PC-9 (cell line): ENCODE measurements around the gene ATF2. TPM values are rescaled to one million over a fixed set of nuclear protein-coding genes. Genes with fewer than 3 reads are reported as not detected.

ENCODE experiments used
- BruUV-seq: library from RNA; stranded (reverse); fragments of 400-500 nt; replicated peaks from 2 replicates; lab custom pipeline; 2021; lab: Mats Ljungman, UMichigan
- CTCF ChIA-PET: fragments of 300-600 bp; sonication (Branson Sonifier 250); formaldehyde crosslinking; loops from one replicate; lab custom pipeline; 2022; ENCODE audit warnings: antibody characterized with exemption; lab: Charles Lee
- POLR2A ChIA-PET: fragments of 300-600 bp; sonication (Branson Sonifier 250); formaldehyde crosslinking; loops from one replicate; lab custom pipeline; 2022; ENCODE audit warnings: antibody characterized with exemption; ENCODE audit not compliant: unreplicated experiment; lab: Charles Lee
- DNase-seq, 2 experiments: peaks; one replicate each; pipeline versions ENCODE4 v3.0.0 to v3.0.0-alpha.2; 2015 to 2022; ENCODE audit warnings: mixed read lengths in 1 of 2
- H2AFZ ChIP-seq: fragments of 200-600 bp; sonication (generic); 2 replicates; pipeline ENCODE4 v1.8.1; 2017; ENCODE audit warnings: antibody characterized with exemption
- H3F3A ChIP-seq: fragments of 200-600 bp; sonication (generic); 2 replicates; pipeline ENCODE4 v1.8.1; 2017; ENCODE audit warnings: antibody characterized with exemption, mild to moderate bottlenecking, low read depth; ENCODE audit not compliant: insufficient read depth
- H3K27ac ChIP-seq: fragments of 200-600 bp; sonication (generic); 2 replicates; pipeline ENCODE4 v1.6.1; 2016; ENCODE audit warnings: mixed run types
- H3K27me3 ChIP-seq: fragments of 200-600 bp; sonication (generic); 2 replicates; pipeline ENCODE4 v1.6.1; 2016; ENCODE audit warnings: low read depth, mixed run types; ENCODE audit not compliant: insufficient read depth
- H3K36me3 ChIP-seq: fragments of 200-600 bp; sonication (generic); 2 replicates; pipeline ENCODE4 v1.6.1; 2016; ENCODE audit warnings: low read depth, mixed run types
- H3K4me1 ChIP-seq: fragments of 200-600 bp; sonication (generic); replicated peaks from 2 replicates; pipeline ENCODE4 v1.6.1; 2016; ENCODE audit warnings: mixed run types; ENCODE audit not compliant: insufficient read depth
- H3K4me2 ChIP-seq: fragments of 200-600 bp; sonication (generic); 2 replicates; pipeline ENCODE4 v1.6.1; 2017; ENCODE audit warnings: mixed run types
- H3K4me3 ChIP-seq: fragments of 200-600 bp; sonication (generic); 2 replicates; pipeline ENCODE4 v1.6.1; 2016; ENCODE audit warnings: mixed run types
- H3K79me2 ChIP-seq: fragments of 200-600 bp; sonication (generic); 2 replicates; pipeline ENCODE4 v1.6.1; 2017; ENCODE audit warnings: low read depth, mixed run types
- H3K9me2 ChIP-seq: fragments of 200-600 bp; sonication (generic); 2 replicates; pipeline ENCODE4 v1.8.1; 2017; ENCODE audit warnings: mild to moderate bottlenecking; ENCODE audit not compliant: insufficient read depth
- H3K9me3 ChIP-seq: fragments of 200-600 bp; sonication (generic); 2 replicates; pipeline ENCODE4 v1.8.1; 2016; ENCODE audit warnings: low read depth; ENCODE audit not compliant: insufficient read depth
- H4K20me1 ChIP-seq: fragments of 200-600 bp; sonication (generic); 2 replicates; pipeline ENCODE4 v1.8.1; 2017; ENCODE audit not compliant: insufficient read depth
- CTCF ChIP-seq: fragments of 200-600 bp; sonication (generic); conservative IDR thresholded peaks from 2 replicates; pipeline ENCODE4 v1.6.1; 2017; ENCODE audit warnings: mixed run types, antibody characterized with exemption, mild to moderate bottlenecking, moderate library complexity
- EZH2 ChIP-seq: fragments of 200-600 bp; sonication (generic); IDR thresholded peaks from 2 replicates; pipeline ENCODE4 v1.8.0; 2017; ENCODE audit warnings: antibody characterized with exemption, low read depth
- intact Hi-C: fragments of 100-400 bp; cut with micrococcal nuclease; formaldehyde crosslinking; loops from one replicate; pipeline ENCODE4 v1.10.0; 2022; ENCODE audit not compliant: unreplicated experiment
- total RNA-seq: library from RNA; stranded (reverse); gene quantifications from 2 replicates; pipeline ENCODE4 v1.2.3, GENCODE V29; 2021

ATF2 gene
- total RNA-seq, 1 experiment from 2014 or later, result 94.5 TPM

DNA sequence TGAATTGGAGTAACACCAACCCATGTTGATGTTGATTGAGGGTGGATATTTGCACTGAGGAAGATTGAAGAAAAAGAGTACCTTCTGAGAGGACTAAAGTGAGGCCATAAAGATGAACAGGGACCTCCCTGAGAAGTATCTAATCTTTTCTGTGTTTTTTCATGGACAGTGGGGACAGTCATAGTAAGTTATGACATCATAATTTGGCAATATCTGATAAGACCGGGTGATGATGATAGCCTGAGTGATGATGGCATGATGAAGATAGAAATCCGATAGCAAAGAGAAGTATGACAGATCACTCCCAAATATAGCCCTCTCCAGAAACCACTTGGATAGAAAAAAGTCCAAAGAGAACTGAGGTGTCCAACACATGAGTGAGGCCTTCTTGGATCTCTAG lies 15.7 kb upstream of the ATF2 start:
- TF ChIP-seq EZH2 (no peak), CTCF (no peak)
- intact Hi-C loops, result loop anchor here (5.0 to 10.0 kb wide), 3 partner anchors 71 to 821 kb away; partner anchors contain the start of gene LNPK
- no peak for DNase-seq
- CTCF ChIA-PET, result no interaction called here
- no peaks in the 10 kb centered on the region for H3K9me3 ChIP-seq
- H4K20me1 ChIP-seq, result peaks cover 11% of the 10 kb centered on the region; the same call in 1 of the 2 replicates
- peaks cover 13% of the 10 kb centered on the region for H3K36me3 ChIP-seq
- H3K27me3 ChIP-seq, result no peaks in the 10 kb centered on the region
- no peak overlapping the region for H3K4me2 ChIP-seq
- no peak overlapping the region for H3K4me3 ChIP-seq
- 0 out of 2 replicates have a peak, but pooled peaks cover 3% of the 10 kb centered on the region for H3K9me2 ChIP-seq
- H3K4me1 ChIP-seq, result peaks cover 21% of the 10 kb centered on the region
- H3K27ac ChIP-seq, result no peak overlapping the region
- BruUV-seq, result no TSS peak
- H3F3A ChIP-seq, result peaks cover 18% of the 10 kb centered on the region; the same call in 1 of the 2 replicates
- POLR2A ChIA-PET, result no interaction called here
- peaks cover 32% of the 10 kb centered on the region for H3K79me2 ChIP-seq
- H2AFZ ChIP-seq, result no peak overlapping the region

DNA sequence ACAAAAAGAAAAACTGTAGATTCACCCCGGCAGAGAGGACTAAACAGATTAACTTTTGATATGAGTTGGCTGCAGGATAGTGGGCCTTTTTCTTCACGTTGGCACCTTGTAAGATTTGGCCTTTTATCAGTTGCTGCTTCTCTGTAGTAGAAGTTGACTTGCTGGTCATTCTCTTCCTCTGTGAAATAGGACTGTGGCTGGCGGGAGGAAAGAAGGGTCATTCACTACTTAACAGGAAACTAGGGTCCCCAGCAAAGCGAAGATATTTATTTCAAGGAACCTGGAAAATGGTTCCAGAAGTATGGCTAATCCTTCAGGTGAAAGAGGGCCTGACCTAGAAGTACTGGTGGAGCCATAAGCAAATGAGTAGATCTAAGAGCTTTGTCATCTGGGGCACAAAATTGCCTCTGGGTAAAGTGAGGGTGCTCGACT lies 13.9 kb upstream of the ATF2 start:
- H3K4me1 ChIP-seq, result peaks cover 38% of the 10 kb centered on the region
- H3K4me2 ChIP-seq, result peak overlapping the region; percentile 87
- no peaks in the 10 kb centered on the region for H3K9me3 ChIP-seq
- no peak for DNase-seq
- H4K20me1 ChIP-seq, result peaks cover 18% of the 10 kb centered on the region; the same call in 1 of the 2 replicates
- peaks cover 48% of the 10 kb centered on the region for H3K79me2 ChIP-seq
- no TSS peak for BruUV-seq
- ChIA-PET POLR2A (no interaction called here), CTCF (no interaction called here)
- peak overlapping the region; percentile 99 for H2AFZ ChIP-seq
- 0 out of 2 replicates have a peak, but pooled peaks cover 3% of the 10 kb centered on the region for H3K9me2 ChIP-seq
- no peaks in the 10 kb centered on the region for H3K27me3 ChIP-seq
- peaks cover 30% of the 10 kb centered on the region for H3K36me3 ChIP-seq
- intact Hi-C loops, result loop anchor here (1.0 to 10.0 kb wide), 4 partner anchors 14 to 823 kb away; partner anchors contain the start of genes ATF2 and LNPK
- TF ChIP-seq CTCF (no peak), EZH2 (no peak)
- H3F3A ChIP-seq, result peaks cover 28% of the 10 kb centered on the region
- peak overlapping the region; percentile 69; the same call in 1 of the 2 replicates for H3K27ac ChIP-seq
- peak overlapping the region; percentile 84 for H3K4me3 ChIP-seq

- POLR2A ChIA-PET, result no interaction called here
- Histone ChIP-seq H2AFZ (peak within 1 kb of the TSS; percentile 99), H3K36me3 (peaks cover 35% of the 10 kb centered on the region), H3K27ac (peak within 1 kb of the TSS; percentile 69), H4K20me1 (peaks cover 18% of the 10 kb centered on the region; the same call in 1 of the 2 replicates), H3K79me2 (peaks cover 51% of the 10 kb centered on the region), H3F3A (peaks cover 34% of the 10 kb centered on the region), H3K4me3 (peak within 1 kb of the TSS; percentile 84), H3K4me1 (peaks cover 44% of the 10 kb centered on the region), H3K9me3 (no peaks in the 10 kb centered on the region), H3K4me2 (peak within 1 kb of the TSS; percentile 87), H3K9me2 (0 out of 2 replicates have a peak, but pooled peaks cover 3% of the 10 kb centered on the region), H3K27me3 (no peaks in the 10 kb centered on the region)
- BruUV-seq, result TSS peak; percentile 77
- intact Hi-C loops, result loop anchor here (1.0 to 10.0 kb wide), 4 partner anchors 13 to 824 kb away; partner anchors contain the start of genes ATF2 and LNPK
- TF ChIP-seq EZH2, result no peak
- peak; percentile 52 for TF ChIP-seq CTCF
- DNase-seq, result peak; percentile 90 to 97
- CTCF ChIA-PET, result no interaction called here
Observed at GRCh38 chr2:175181104-175181876, 13.3 kb upstream of the ATF2 start, which contains the start of gene ATP5MC3. TSS of gene ATP5MC3 (minus strand) at chr2:175181710. CDS start at chr2:175181393, 317 bp downstream.
